Dendritic cell treated with granulocyte-macrophage colony-stimulating factor and Interleukin-4, amounts not matched to agents 40 ng/mL and 50 ng/mL, for 4 days (primary cell): ENCODE data around the gene CDHR5.
"Not testable (repeated sequence)": the region's sequence is repeated elsewhere in the genome, so short reads cannot be mapped to it uniquely, and the experiment has no call there.

Source experiments
- H3K27ac Mint-ChIP-seq: one replicate; pipeline ENCODE4 v1.8.0; 2022; ENCODE audit warnings: mild to moderate bottlenecking, mixed read lengths
- H3K27me3 Mint-ChIP-seq: one replicate; pipeline ENCODE4 v1.8.0; 2022; ENCODE audit warnings: mild to moderate bottlenecking, mixed read lengths
- H3K36me3 Mint-ChIP-seq: one replicate; pipeline ENCODE4 v1.8.0; 2022; ENCODE audit warnings: low read depth, mixed read lengths
- H3K4me1 Mint-ChIP-seq: one replicate; pipeline ENCODE4 v1.8.0; 2022; ENCODE audit warnings: low read depth, mixed read lengths
- H3K4me3 Mint-ChIP-seq: one replicate; pipeline ENCODE4 v1.8.0; 2022; ENCODE audit warnings: mild to moderate bottlenecking, moderate library complexity, mixed read lengths
- H3K9me3 Mint-ChIP-seq: one replicate; pipeline ENCODE4 v1.8.0; 2022; ENCODE audit warnings: mixed read lengths
- intact Hi-C: fragments of 100-400 bp; cut with micrococcal nuclease; formaldehyde crosslinking; loops from one replicate; pipeline ENCODE4 v1.15.0; 2022

Gene CDHR5

GRCh38 chr11:584287-584686, 40.5 kb downstream of the CDHR5 start:
- H3K4me1 Mint-ChIP-seq: peaks cover 58% of the 10 kb centered on the region
- H3K9me3 Mint-ChIP-seq: no peaks in the 10 kb centered on the region
- H3K27me3 Mint-ChIP-seq: no peaks in the 10 kb centered on the region
- H3K4me3 Mint-ChIP-seq: no peak overlapping the region
- peaks cover 77% of the 10 kb centered on the region for H3K36me3 Mint-ChIP-seq
- no peak overlapping the region for H3K27ac Mint-ChIP-seq
- intact Hi-C loops: no loop called here

GRCh38 chr11:581752-582151, 43.0 kb downstream of the CDHR5 start:
- H3K4me3 Mint-ChIP-seq: no peak overlapping the region
- peaks cover 56% of the 10 kb centered on the region for H3K4me1 Mint-ChIP-seq
- peaks cover 64% of the 10 kb centered on the region for H3K36me3 Mint-ChIP-seq
- no peak overlapping the region for H3K27ac Mint-ChIP-seq
- H3K27me3 Mint-ChIP-seq: no peaks in the 10 kb centered on the region
- no peaks in the 10 kb centered on the region for H3K9me3 Mint-ChIP-seq
- intact Hi-C loops: no loop called here

- H3K9me3 Mint-ChIP-seq: no peaks in the 10 kb centered on the region
- H3K4me3 Mint-ChIP-seq: no peak overlapping the region
- H3K27ac Mint-ChIP-seq: peak overlapping the region; percentile 41
- H3K4me1 Mint-ChIP-seq: peaks cover 51% of the 10 kb centered on the region
- H3K36me3 Mint-ChIP-seq: peaks cover 61% of the 10 kb centered on the region
- H3K27me3 Mint-ChIP-seq: no peaks in the 10 kb centered on the region
- intact Hi-C loops: no loop called here
Observed at GRCh38 chr11:581342-581741, 43.4 kb downstream of the CDHR5 start.

DNA sequence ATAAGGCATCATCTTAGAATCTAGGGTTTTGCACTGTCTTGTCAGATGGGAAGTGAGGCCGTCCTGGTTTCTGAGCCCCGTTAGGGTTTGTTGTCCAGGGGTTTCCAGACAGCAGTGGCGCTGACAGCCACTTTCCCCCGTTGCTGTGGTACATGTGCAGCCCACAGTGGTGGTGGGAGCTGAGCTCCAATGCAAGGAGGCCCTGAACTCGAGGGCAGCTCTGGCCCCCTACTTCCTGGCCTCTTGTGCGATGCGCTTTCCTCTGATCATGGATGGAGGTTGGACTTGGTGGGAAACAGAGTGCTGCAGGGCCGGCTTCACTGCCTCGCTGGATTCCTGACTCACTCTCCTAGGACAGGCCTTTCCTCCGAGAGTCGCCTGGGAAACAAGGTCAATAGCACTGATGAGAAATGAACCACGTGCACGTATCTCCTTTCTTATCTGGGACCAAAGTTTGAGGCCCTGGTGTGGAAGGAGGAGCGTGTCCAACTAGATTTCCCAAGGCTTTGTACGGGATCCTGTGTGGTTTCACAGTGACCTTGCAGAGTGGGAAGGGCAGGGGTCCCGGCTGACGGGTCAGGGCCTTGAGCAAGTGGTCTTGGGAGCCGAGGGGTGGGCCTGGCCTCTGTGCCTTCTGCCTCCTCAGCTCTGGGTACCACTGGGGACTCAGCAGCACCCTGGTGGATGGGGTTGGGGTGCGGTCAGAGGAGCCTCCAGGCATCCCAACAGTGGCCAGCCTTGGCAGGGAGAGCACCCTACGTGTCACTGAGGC, 44.7 kb downstream of the CDHR5 start:
- Mint-ChIP-seq H3K27me3 (peaks cover 5% of the 10 kb centered on the region), H3K4me3 (no peak overlapping the region), H3K27ac (peak overlapping the region; percentile 9), H3K36me3 (peaks cover 62% of the 10 kb centered on the region), H3K9me3 (no peaks in the 10 kb centered on the region), H3K4me1 (peaks cover 49% of the 10 kb centered on the region)
- intact Hi-C loops: loop anchor here (5.0 kb wide), 1 partner anchor 37 kb away; the partner anchor contains the start of gene IRF7

DNA sequence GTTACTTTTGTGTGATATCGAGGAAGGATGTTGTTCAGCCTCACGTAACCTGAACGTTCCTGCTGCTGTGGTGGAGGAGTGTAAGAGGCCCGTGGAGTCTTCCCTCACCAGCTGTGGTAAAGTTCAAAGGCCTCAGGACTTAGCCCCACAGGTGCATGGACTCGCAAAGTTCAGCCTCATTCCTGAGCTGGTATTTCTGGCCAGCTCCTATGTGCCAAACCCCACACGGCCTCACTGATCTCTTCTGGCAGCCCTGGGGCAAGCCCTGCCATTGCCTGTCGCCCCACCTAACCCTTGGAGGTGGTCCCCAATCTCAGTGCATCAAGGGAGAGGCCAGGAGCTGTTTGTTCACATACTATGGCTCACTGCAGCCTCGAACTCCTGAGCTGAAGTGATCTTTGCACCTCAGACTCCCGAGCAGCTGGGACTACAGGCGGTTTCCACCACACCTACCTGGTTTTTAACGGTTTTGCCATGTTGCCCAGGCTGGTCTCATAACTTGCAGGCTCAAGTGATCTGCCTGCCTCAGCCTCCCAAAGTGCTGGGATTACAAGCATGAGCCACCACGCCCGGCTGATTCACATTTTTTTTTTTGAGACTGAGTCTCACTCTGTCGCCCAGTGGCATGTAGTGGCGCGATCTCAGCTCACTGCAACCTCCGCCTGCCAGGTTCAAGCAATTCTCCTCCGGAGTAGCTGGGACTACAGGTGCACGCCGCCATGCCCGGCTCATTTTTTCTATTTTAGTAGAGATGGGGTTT, 46.3 kb downstream of the CDHR5 start:
- H3K4me1 Mint-ChIP-seq: peaks cover 60% of the 10 kb centered on the region
- intact Hi-C loops: loop anchor here (5.0 kb wide), 1 partner anchor 39 kb away; the partner anchor contains the start of gene IRF7

DNA sequence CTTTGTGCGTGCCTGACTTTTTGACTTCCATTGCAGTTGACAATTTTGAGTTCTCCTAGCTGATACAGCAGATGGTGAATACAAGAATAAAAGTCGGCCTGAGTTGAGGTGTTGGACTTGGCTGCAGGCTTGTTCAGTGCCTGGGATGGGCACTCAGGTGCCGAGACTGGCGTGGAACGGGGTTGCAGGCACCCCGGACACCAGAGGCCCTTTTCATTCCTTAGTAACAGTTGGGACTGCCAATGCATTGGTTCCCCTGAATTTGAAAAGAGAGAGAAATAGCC, 47.2 kb downstream of the CDHR5 start:
- no peaks in the 10 kb centered on the region for H3K9me3 Mint-ChIP-seq
- peak overlapping the region; percentile 100 for H3K27ac Mint-ChIP-seq
- peak overlapping the region; percentile 80 for H3K4me3 Mint-ChIP-seq
- H3K27me3 Mint-ChIP-seq: peaks cover 25% of the 10 kb centered on the region
- intact Hi-C loops: loop anchor here (5.0 kb wide), 1 partner anchor 40 kb away; the partner anchor contains the start of gene IRF7
- peaks cover 39% of the 10 kb centered on the region for H3K36me3 Mint-ChIP-seq
- peaks cover 60% of the 10 kb centered on the region for H3K4me1 Mint-ChIP-seq

More for the DNA sequence above, 46.3 kb downstream of the CDHR5 start:
- Mint-ChIP-seq H3K4me3 (peak overlapping the region; percentile 80), H3K36me3 (peaks cover 48% of the 10 kb centered on the region), H3K27ac (no peak overlapping the region), H3K9me3 (no peaks in the 10 kb centered on the region), H3K27me3 (peaks cover 17% of the 10 kb centered on the region)

DNA sequence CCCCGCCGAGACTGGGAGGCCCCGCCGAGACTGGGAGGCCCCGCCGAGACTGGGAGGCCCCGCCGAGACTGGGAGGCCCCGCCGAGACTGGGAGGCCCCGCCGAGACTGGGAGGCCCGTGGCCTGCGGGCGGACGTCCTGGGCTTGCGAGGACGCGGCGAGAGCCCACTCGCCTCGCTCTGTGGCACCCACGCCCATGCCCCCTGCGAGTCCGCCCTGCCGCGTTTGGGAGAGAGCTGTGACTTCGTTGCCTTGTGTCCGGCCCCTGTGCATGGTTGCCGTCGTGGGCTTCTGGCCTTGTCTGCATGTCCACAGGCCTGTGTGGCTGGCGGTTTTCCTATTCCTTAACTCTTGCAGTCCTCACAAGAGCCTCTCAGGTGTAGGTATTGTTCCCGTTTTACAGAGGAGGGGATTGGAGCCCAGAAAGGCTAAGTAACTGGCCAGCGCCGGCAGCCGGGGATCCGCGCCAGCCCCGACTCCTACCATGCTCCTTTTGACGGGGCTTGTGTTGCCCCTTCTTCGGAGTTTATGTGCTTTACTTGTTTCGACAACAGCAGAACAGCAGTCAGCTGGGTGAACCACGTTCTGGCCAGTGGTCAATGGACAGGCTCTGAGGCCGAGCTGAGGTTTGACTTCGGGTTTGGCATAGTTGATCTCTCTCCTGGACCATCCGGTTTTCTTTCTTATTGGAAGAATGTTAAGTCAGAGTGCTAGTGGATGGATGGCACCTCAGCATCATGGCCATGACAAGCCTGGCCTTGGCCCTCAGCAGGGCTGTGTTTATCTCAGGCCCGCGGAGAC, 47.7 kb downstream of the CDHR5 start:
- Mint-ChIP-seq H3K27me3 (peaks cover 29% of the 10 kb centered on the region), H3K9me3 (no peaks in the 10 kb centered on the region), H3K27ac (peak overlapping the region; percentile 100), H3K4me1 (peaks cover 60% of the 10 kb centered on the region), H3K4me3 (peak overlapping the region; percentile 80), H3K36me3 (peaks cover 34% of the 10 kb centered on the region)
- intact Hi-C loops: loop anchor here (5.0 kb wide), 1 partner anchor 40 kb away; the partner anchor contains the start of gene IRF7

GRCh38 chr11:575996-576768, 48.6 kb downstream of the CDHR5 start, which contains the start of gene PHRF1:
Gene PHRF1 (plus strand): TSS chr11:576470. CDS start chr11:581513, 5,043 bp downstream.
- Mint-ChIP-seq H3K4me1 (peaks cover 53% of the 10 kb centered on the region), H3K27ac (peak within 1 kb of the TSS; percentile 100), H3K36me3 (peaks cover 25% of the 10 kb centered on the region), H3K27me3 (peaks cover 34% of the 10 kb centered on the region), H3K9me3 (no peaks in the 10 kb centered on the region), H3K4me3 (peak within 1 kb of the TSS; percentile 96)
- intact Hi-C loops: loop anchor here (5.0 kb wide), 1 partner anchor 41 kb away; the partner anchor contains the start of gene IRF7

DNA sequence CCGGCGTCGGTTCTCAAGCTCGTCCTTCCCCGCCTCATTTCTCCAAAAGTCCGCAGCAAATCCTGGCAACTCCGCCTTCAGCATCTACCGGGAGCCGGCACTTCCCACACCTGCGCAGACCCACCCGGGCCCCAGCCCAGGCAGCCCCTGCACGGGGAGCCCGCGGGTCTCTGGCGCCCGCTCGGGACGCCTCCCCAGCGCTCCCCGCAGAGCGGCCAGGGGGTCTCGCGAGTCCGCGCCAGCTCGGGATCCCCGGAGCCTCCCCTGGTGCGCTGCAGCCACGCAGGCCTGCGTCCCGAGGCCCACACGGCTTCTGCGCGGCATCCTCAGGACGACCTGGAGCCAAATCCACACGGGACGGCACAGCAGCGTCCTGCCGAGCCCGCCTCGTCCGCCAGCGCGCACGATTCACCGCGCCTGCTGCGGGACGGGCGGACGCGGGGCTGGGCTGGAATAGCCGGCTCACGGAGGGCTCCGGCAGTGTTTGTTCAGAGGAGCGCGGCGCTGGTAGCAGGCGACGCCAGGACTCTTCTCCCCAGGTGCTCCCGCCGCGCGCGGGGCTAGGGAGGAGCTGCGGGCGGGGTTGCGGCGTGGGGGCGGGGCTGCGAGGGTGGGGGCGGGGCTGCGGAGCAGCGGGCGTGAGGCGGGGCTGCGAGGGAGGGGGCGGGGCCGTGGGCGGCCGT, 49.3 kb downstream of the CDHR5 start:
- peaks cover 21% of the 10 kb centered on the region for H3K36me3 Mint-ChIP-seq
- peak overlapping the region; percentile 72 for H3K4me3 Mint-ChIP-seq
- no peaks in the 10 kb centered on the region for H3K9me3 Mint-ChIP-seq
- peak overlapping the region; percentile 100 for H3K27ac Mint-ChIP-seq
- H3K27me3 Mint-ChIP-seq: peaks cover 39% of the 10 kb centered on the region
- peaks cover 48% of the 10 kb centered on the region for H3K4me1 Mint-ChIP-seq
- intact Hi-C loops: loop anchor here (5.0 kb wide), 1 partner anchor 42 kb away; the partner anchor contains the start of gene IRF7

DNA sequence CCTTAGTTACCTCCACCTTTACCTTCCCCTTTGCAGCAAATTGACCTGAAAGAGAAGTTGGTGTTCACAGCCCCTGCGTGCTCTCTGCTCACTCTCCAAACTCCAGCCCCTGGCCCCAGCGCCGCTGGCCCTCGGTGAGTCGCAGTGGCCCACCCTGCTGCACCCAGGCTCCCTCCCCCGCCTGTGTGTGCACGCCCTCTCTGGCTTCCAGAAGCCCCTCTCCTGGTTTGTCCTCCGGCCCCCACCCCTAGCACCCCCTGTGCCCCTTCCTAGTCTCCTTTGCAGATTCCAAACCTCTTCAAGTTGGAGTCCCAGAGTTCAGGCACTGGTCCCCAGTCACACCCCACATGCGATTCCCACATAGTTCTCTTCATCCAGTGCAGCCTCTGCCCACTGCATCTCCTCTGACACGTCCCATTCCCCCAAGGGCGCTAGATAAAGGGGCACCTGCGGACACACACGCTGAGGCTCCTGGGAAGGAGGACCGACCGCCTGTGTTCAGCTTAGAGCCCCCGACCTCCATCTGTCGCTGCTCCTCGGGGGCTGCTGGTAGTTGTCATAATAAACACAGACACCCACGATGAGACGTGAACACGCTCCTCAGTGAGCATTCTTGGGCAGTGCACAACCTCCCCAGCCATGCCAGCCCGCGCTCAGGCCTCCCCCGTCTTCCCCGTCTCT, 50.0 kb downstream of the CDHR5 start:
- Mint-ChIP-seq H3K36me3 (peaks cover 21% of the 10 kb centered on the region), H3K4me3 (peak overlapping the region; percentile 72), H3K4me1 (peaks cover 41% of the 10 kb centered on the region), H3K27ac (peak overlapping the region; percentile 100), H3K9me3 (no peaks in the 10 kb centered on the region), H3K27me3 (peaks cover 46% of the 10 kb centered on the region)
- intact Hi-C loops: loop anchor here (5.0 kb wide), 1 partner anchor 43 kb away; the partner anchor contains the start of gene IRF7

- Mint-ChIP-seq H3K36me3 (peaks cover 16% of the 10 kb centered on the region), H3K4me3 (peak overlapping the region; percentile 72), H3K4me1 (peaks cover 38% of the 10 kb centered on the region), H3K27me3 (peaks cover 51% of the 10 kb centered on the region)
- H3K27ac Mint-ChIP-seq, intact Hi-C loops, H3K9me3 Mint-ChIP-seq: not testable (repeated sequence)
Observed at GRCh38 chr11:574031-574570, 50.7 kb downstream of the CDHR5 start.
